B cell (primary cell): ENCODE measurements around the gene GYS1.
"Not testable (repeated sequence)": the region's sequence is repeated elsewhere in the genome, so short reads cannot be mapped to it uniquely, and the experiment has no call there.

Experiments
- CTCF ChIP-seq: fragments of 200-600 bp; IDR thresholded peaks from one replicate; pipeline ENCODE4 v1.8.0; 2022; ENCODE audit warnings: antibody characterized with exemption, mild to moderate bottlenecking
- EZH2 ChIP-seq: IDR thresholded peaks from 2 replicates; pipeline ENCODE4 v1.6.1; 2012; ENCODE audit warnings: borderline replicate concordance, low read depth, mild to moderate bottlenecking, moderate library complexity, low read length; ENCODE audit not compliant: insufficient read depth, poor library complexity, severe bottlenecking

GRCh38 chr19:48925890-48926289 is 67.2 kb downstream of the GYS1 start:
- TF ChIP-seq CTCF, EZH2: not testable (repeated sequence)
